GM19240 (cell line): ENCODE data around the gene GSTM3.
"Not testable (repeated sequence)": the region's sequence is repeated elsewhere in the genome, so short reads cannot be mapped to it uniquely, and the experiment has no call there.

Experiments
- DNase-seq: peaks from one replicate; pipeline ENCODE4 v3.0.0; 2011; ENCODE audit warnings: low spot score; ENCODE audit not compliant: insufficient read length

The GSTM3 gene

GRCh38 chr1:109697861-109698260 is 43.0 kb downstream of the GSTM3 start:
- DNase-seq: not testable (repeated sequence)

DNA sequence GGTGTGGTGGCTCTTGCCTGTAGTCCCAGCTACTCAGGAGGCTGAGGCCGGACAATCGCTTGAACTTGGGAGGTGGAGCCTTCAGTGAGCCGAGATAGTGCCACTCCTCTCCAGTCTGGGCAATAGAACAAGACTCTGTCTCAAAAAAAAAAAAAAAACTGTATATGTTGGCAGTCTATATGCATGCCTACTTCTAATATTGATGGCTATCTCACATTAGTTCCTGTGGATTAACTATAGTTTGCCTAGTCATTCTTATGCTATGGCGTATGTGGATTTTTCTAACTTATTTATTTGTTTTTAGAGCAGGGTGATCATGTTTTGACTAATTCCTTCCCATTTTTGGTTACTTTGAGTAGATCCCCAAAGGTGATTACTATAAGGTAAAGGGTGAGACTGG is 43.8 kb downstream of the GSTM3 start:
- no peak for DNase-seq

DNA sequence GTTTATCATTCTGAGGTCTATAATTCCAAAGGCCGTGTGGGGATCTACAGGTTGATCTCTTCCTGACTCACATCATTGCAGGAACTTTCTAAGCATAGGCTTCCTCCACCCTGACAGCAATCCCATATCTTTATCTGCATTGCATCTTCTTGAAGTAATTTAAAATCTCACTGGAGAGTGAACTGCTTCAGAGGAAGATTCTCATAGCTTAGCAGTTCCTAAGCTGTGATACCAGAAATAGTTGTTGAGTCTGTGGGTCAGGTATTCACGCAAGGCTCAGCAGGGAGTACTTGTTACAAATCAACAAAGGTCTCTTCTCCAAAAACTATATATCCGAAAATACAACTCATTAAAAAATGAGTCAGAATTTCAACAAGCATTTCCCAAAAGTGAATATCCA is 45.7 kb downstream of the GSTM3 start:
- DNase-seq: not testable (repeated sequence)

- DNase-seq: not testable (repeated sequence)
Observed at GRCh38 chr1:109694400-109694799, 46.4 kb downstream of the GSTM3 start.

DNA sequence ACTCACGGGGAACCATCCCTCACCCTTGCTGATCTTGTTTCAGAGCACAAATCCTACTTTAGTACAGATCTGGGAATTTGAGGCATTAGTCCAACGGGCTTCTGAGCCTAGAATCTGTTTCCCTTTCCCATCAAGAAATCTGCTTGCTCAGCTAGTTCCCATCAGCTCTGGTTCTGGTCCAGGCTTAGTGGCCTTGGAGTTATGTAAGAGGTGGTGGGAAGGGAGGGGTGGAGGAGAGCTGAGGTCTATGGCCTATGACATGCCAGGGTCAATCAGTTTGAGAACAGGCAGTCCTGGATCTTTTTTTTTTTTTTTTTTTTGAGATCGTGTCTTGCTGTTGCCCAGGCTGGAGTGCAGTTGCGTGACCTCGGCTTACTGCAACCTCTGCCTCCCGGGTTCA is 49.1 kb downstream of the GSTM3 start:
- no peak for DNase-seq

DNA sequence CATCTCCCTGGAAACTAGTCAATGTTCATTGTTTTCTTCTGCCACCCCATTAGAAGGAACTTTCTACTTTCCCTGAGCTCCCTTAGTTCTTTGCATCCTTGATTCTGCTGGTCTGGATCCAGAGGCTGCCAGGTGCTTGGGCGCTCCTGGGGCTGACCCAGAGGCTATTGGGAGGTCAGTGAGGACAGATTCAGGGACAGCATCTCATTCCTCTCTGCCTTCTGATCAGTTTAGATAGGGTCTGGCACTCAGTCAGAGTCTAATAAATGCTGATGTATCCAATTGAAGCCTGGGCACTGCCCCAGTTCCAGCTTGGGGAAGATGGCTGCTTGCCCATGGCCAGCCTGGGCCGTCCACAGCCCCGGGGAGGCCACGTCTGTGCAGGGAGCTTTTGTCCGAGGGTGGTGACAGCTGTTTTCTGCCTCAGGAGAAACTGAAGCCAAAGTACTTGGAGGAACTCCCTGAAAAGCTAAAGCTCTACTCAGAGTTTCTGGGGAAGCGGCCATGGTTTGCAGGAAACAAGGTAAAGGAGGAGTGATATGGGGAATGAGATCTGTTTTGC is 50.9 kb downstream of the GSTM3 start:
- DNase-seq: no peak

- peak; percentile 80 for DNase-seq
Observed at GRCh38 chr1:109687641-109688499, 53.0 kb downstream of the GSTM3 start, which contains the start of gene GSTM1. Gene GSTM1 (plus strand): TSS chr1:109687817. CDS start chr1:109687874, 57 bp downstream.

GRCh38 chr1:109687109-109687508 is 53.7 kb downstream of the GSTM3 start:
- DNase-seq: not testable (repeated sequence)

GRCh38 chr1:109685890-109686289 is 54.9 kb downstream of the GSTM3 start:
- DNase-seq: not testable (repeated sequence)

DNA sequence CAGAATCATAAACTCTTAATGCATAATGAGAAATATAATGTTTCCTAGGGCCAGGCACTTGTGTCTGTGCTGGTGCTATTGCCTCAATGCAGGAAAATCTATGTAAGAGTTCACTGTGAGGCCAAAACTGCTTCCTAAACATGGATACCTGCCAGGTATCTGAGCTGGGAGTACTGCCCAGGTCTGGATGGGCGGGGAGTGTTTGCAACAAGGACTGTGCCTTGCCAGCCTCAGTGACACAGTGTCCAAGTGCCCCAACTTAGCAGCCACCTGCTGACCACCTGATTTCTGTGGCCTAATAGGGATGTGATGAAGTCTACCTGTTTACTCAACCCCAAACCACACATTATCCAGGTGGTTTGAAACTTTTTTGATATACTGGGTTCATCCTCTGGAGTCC is 55.4 kb downstream of the GSTM3 start:
- not testable (repeated sequence) for DNase-seq

DNA sequence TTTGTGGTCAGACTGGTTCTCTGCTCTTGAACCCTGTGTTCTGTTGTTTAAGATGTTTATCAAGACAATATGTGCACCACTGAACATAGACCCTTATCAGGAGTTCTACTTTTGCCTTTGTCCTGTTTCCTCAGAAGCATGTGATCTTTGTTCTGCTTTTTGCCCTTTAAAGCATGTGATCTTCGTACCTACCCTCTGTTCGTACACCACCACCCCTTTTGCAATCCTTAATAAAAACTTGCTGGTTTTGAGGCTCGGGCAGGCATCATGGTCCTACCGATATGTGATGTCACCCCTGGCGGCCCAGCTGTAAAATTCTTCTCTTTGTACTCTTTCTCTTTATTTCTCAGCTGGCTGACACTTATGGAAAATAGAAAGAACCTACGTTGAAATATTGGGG is 56.1 kb downstream of the GSTM3 start:
- not testable (repeated sequence) for DNase-seq
